B cell (primary cell): ENCODE results near the gene IFNAR2.

ENCODE experiments used
- CTCF ChIP-seq: fragments of 200-600 bp; IDR thresholded peaks from one replicate; pipeline ENCODE4 v1.8.0; 2022; ENCODE audit warnings: antibody characterized with exemption, mild to moderate bottlenecking
- EZH2 ChIP-seq: IDR thresholded peaks from 2 replicates; pipeline ENCODE4 v1.6.1; 2012; ENCODE audit warnings: borderline replicate concordance, low read depth, mild to moderate bottlenecking, moderate library complexity, low read length; ENCODE audit not compliant: insufficient read depth, poor library complexity, severe bottlenecking

GRCh38 chr21:33189237-33189636 is 40.5 kb upstream of the IFNAR2 start:
- TF ChIP-seq CTCF: no peak
- TF ChIP-seq EZH2: no peak
